HG03521 (cell line): ENCODE data around the gene ANKMY2.
"Not testable (repeated sequence)": the region's sequence is repeated elsewhere in the genome, so short reads cannot be mapped to it uniquely, and the experiment has no call there.

Experiments
- ATAC-seq: cut with Tn5 transposase; IDR thresholded peaks from one replicate; pipeline ENCODE4 v1.9.1; 2021; ENCODE audit warnings: mild to moderate bottlenecking, moderate library complexity; ENCODE audit not compliant: unreplicated experiment

The ANKMY2 gene

DNA sequence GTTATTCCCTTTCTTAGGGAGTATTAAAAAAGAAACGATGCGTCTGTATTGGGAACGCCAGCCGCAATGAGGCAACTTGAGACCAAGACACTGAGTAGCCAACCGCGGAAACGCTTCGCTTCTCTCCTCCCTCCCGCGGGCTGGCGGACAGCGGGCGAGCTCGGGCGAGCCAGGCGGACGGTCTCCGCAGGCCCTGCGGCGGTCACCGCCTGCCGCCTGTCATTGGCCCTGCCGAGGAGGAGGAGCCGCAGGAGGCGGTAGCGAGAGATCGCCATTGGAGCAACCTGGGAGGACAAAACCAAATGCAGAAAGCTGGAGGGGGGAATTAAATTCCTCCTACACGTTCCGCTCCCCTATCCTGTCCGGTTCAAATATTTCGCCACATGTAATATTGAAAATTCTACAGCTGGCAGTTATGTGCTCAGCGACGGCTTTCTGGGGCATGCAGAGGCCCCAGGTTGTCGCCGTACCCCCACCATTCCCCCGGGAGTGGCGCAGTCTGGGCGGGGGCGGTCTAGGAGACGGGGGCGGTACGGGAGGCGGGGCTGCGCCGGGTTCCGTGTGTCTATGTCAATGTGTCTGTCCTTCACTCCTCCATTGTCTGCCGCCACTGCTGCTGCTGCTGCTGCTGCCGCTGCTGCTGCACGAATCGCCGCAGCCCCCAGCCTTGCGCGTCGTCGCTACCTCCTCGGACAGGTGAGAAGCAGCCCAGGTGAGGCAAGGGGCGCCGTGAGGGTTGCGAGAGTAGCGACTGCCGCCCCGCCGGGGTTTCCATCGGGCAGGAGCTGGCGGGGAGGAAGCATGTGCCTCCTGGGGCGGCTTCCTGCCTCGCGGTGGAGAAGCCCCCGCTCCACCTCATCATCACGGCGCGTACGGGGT, at the start of gene ANKMY2, which contains the start of gene BZW2:
TSS of gene ANKMY2 (minus strand) at position 162 of the 879 bp plus-strand sequence. CDS start 181 bp downstream, outside the sequence.
TSS of gene BZW2 (plus strand) at position 589 of the 879 bp plus-strand sequence. CDS start 19,263 bp downstream, outside the sequence.
- peak; percentile 97 for ATAC-seq

DNA sequence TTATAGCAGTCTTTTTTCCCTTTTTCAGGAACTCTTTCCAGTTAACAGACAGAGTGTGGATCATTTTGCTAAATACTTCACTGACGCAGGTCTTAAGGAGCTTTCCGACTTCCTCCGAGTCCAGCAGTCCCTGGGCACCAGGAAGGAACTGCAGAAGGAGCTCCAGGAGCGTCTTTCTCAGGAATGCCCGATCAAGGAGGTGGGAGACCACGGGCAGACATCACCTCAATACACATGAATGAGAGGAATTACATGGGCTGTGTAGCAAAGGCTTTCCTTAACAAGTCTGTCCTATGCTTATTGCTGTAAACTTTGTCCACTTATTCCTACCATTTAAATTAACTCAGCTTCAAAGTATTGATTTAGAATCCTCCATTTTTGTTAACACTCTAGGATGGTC, 49.3 kb upstream of the ANKMY2 start:
- ATAC-seq, result no peak

DNA sequence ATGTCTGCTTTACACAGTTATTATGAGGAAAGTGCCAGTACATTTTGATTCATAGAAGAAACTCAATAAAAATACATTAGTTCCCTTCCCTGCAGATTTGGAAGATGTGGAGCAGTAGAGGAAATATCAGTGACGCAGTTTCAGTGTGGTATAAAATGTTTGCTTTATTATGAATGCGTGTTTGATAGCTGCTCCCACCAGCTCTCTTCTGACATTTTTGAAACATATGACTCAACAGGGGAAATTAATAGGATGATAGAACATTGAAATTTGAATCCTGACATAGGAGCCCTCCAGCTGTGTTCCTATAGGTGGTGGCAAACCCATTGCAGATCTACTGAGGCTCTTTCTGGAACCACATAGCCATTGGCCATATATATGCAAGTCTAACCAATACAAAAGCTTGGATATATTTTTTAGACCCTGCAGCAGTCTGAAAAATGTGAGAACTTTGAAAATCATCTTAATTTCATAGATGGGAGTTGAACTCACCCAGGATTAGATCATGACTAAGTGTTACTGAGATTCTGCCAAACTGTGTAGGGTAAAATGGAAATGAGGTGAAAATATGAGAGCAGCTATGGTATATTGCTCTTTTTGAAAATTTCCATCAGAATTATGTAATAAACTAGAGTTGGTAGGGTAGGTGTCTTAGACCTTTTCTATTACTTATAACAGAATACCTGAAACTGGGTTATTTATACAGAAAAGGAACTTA, 48.2 kb upstream of the ANKMY2 start:
- ATAC-seq, result no peak

DNA sequence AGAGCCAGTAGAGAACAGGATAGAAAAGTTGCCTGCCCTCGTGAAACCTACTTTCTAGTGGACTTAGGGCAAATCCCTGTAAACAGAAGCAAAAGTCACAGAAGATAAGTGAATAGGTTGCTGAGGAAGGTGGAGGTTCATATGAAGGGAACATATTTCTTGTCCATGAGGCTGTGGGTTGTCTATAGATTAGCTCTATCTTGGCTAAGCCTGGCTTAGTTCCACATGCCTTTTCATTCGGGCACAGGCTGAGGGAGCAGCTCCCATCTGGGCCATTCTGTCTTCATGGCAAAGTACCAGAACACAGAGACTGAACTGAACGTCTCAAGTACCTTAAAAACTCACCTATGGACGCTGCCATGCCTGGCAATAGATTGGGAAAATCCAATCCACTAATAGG, 45.7 kb upstream of the ANKMY2 start:
- no peak for ATAC-seq

DNA sequence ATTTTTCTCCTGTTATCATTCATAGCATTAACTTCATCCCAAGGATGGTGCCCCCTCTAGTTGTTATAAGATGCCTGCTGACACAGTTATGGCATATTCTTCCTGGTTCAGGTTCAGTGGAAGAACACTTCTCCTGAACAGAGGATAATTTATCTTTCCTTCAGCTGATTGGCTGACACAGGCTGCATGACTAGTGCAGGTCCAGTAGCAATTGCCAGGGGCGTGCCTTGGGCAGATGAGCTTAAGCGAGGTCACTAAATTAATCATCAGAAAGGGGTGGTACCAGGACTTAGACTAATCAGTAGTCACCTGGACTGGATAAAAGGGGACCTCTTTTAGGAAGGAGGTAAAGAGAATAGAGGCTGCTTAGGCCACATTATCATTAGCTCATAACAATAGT, 42.7 kb upstream of the ANKMY2 start:
- ATAC-seq, result no peak

DNA sequence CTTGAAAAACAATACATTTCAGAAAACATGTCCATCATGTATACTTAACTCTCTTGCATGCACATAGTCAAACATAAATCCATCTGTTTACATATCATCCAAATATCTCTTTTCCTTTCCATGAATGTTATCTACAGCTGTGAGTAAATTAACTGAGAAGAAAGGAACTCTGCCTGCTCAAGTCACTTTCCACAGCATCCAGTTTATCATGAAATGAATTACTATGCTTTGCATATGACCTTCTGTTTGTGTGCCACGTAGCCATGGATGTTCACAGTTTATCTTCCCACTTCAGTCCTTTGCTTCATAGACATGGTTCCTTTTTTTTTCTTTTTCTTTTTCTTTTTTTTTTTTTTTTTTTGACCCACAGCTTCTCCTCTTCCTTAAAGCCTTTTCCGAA, 40.0 kb upstream of the ANKMY2 start:
- ATAC-seq, result no peak

DNA sequence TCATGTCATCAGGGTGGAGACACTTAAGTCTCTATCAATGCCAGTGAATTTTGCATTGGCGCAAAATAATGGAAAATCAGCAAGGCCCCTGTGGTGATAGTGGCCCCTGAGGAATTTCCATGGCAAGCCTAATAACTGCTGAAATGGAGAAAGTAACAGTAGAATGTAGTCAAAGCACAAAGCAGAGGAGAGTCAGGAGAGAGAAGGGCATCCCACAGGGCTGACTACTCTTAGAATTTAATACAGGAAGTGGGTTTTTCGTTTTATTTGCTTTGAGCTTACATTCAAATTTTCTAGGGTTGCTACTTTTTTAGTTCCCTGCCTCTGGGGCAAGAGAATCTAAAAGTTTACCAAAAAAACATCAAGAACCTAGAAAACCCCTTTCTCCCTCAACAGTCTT, 39.4 kb upstream of the ANKMY2 start:
- ATAC-seq, result no peak

DNA sequence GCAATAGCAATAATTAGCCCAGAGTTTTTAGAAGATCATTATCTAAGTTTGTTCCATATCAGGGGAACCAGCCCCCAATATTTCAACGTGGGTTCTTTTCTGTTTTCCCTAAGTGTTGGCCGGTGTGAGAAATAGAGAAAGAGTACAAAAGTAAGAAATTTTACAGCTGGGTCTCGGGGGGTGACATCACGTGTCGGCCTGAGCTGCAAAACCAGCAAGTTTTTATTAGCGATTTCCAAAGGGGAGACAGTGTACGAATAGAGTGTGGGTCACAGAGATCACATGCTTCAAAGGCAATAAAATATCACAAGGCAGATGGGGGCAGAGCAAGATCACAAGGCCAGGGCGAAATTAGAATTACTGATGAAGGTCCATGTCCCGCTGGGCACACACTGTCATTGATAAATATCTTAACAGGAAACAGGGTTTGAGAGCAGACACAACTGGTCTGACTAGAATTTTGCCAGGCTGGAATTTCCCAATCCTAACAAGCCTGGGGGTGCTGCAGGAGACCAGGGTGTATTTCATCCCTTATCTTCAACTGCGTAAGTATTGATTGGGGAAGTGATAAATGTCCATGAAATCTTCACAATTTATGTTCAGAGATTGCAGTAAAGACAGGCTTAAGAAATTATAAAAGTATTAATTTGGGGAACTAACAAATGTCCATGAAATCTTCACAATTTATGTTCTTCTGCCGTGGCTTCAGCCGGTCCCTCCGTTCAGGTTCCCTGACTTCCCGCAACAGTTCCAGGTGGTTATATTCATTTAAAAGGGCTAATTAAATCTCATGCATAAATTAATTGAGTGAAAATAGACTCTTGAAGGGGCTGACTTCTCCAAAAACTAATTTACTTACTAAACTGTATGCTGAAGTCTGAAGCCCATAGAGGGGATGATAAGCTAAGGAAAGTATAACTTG, 33.4 kb upstream of the ANKMY2 start:
- ATAC-seq, result not testable (repeated sequence)

DNA sequence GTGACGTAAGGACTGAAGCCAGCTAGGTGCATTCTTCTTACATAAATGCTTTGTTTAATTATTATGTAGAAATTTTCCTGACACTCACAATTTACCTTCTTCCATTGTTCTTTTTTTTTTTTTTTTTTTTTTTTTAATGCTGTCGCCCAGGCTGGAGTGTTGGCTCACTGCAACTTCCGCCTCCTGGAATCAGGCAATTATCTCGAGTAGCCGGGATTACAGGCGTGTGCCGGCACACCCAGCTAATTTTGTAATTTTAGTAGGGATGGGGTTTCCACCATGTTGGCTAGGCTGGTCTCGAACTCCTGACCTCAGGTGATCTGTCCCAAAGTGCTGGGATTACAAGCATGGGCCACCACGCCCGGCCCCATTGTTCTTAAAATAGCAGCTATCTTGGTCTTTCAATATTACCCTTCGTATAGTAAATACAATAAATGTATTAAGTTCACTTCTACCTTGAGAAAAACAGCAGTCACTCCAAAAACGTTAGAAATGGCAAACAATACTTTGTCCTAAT, 32.5 kb upstream of the ANKMY2 start:
- ATAC-seq, result no peak

DNA sequence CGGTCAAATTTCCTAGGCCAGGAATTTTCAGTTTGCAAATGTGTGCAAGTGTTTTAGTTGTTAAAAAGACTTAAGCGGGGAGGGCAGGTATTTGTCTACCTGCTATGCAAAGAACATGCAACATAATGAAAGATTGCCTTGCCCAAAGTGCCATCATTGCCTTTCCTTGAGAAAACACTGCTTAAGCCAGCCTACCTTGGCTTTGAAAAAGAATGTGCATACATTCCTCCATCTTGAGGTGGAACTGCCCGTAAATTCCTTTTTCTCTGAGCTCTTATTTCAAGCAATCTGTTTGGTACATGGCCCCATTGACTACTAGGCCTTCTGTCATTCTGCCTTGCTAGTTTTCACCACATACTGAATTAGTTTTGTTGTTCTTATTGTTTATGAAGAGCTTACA, 29.7 kb upstream of the ANKMY2 start:
- ATAC-seq, result no peak

DNA sequence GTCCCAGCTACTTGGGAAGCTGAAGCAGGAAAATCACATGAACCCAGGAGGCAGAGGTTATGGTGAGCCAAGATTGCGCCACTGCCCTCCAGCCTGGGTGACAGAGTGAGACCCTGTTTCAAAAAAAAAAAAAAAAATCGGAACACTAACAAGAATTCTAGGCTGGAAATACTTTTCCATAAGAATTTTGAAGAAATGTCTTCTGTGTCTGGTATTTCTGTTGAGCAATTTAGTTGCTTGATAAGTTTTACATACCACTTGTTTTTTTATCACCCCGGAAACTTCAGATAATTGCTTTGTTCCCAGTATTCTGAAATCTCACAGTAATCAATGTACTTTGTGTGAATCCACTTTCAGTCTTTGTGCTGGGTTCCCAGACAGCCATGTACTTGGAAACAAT, 26.3 kb upstream of the ANKMY2 start:
- ATAC-seq, result no peak

DNA sequence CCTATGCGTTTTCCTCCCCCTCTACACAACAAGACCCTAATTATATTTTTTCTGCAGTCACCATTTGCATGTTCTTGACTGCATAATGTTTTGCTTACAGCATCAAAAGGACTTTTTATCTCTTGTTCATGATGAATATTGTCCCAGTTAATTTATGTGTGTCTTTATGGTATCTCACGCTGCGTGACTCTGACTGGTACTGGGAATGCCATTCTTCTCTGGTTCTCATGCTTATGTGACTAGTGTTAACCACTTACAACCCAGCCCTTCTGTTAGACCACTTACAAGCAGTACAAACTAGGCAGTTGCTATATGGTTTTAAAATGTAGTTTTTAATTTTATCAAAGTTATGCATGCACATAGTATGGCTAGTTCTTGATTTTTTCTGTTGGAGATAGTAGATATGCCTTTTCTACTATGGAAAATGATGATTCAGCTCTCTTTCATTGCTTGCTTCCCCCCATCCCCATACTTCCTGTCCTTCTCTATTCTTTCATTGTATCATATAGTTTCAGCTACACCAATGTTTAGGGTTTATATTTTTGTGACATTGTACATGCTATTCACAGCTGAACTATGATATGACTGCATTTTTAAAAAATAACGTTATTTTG, 25.3 kb upstream of the ANKMY2 start:
- ATAC-seq, result no peak

DNA sequence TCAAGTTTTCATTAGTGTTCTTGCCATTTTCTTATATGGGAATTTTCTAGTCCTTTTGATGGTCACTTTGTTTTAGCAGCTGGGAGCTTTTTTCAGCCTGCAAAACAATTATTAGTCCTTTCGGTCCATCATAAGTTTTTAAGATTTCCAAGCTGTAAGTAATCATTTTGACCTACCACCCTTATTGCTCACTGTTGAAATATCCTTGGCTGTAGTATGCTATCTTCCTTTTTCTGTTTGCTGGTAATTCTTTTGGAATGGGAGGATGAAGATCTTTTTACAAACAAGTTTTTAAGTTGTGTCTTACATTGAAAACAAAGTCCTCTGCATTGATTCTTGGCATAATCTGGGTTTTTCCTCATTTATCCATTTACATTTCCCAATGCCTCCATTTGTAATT, 24.5 kb upstream of the ANKMY2 start:
- no peak for ATAC-seq

DNA sequence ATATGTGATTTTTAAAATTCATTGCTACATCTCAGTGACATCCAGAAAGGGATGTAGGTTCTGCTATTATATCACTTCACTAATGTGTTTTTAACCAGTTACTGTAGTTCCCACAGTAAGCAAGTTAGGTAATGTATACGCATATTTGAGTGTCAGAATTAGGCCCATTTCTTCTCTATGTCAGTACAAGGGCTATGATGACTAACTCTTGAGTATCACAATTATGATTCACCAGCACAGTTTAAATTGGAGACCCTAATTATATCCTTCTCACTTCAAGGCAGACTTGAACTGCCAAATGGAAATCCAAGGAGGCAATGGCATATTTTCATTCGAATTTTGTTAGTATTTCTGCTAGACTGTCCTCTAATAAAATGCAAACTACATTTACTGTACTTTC, 24.0 kb upstream of the ANKMY2 start:
- ATAC-seq, result no peak

DNA sequence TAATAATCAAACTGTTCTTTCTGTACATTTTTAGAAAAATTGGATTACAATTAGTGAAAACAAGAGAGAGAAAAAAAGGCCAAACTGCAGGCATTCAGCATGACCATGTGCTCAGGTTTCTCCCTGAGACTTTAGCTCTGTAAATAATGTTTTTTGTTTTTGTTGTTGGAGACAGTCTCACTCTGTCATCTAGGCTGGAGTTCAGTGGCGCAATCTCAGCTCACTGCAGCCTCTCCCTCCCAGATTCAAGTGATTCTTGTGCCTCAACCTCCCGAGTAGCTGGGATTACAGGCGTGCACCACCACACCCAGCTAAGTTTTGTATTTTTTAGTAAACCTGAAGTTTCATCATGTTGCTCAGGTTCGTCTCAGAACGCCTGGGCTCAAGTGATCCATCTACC, 23.4 kb upstream of the ANKMY2 start:
- ATAC-seq, result no peak

DNA sequence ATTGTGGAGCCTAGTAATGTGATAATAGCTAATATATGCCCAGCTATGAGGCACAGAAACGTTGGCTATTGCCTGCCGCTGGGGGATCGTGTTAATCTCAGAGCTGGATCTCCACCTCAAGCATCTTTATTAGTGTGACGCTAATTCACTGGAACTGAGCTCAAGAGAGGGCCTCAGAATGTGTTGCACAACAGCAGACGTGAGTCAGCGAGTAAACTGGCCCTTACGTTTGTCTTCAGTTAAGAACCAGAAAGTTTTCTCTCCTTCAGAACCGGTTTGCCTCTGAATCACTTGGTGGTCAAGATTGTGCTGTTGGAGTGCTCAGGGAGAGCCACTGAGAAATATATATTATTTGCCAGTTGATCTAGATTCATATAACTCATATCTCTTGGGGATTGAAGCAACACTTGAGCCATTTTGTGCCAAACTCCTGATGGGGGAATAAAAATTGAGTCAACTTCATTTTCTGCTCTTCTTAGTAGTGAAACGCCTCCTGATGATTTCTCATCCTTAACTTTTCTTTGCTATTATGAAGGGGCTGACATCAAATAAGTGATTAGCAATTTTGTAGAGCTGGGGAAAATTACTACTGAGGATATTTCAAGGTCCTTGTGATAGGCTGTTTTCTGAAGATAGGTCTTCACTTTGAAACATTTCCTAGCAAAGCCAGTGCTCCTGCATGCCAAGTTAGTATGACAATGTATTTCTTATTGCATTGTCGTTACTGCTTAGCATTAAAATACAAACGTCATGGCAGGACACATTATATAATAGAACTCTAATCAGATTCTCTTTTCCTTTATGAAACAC, 22.7 kb upstream of the ANKMY2 start:
- no peak for ATAC-seq

DNA sequence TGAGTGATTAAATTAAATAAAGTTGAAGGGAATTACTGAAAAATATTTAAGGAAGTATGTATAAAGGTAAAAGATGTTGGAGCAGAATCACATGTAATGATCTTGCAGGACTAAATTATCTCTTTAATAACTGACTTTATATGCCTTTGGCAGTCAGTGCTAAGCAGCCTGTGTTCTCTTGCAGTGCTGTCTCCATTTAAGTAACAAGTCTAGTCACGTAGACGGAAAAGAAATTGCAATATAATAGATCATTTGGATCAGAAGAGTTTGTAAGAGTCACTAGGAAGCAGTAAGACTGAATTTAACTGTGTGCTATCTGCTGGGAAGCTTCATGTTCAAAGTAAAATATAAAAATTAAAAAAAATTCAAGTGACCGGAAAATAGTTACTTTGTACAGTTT, 21.8 kb upstream of the ANKMY2 start:
- ATAC-seq, result no peak

DNA sequence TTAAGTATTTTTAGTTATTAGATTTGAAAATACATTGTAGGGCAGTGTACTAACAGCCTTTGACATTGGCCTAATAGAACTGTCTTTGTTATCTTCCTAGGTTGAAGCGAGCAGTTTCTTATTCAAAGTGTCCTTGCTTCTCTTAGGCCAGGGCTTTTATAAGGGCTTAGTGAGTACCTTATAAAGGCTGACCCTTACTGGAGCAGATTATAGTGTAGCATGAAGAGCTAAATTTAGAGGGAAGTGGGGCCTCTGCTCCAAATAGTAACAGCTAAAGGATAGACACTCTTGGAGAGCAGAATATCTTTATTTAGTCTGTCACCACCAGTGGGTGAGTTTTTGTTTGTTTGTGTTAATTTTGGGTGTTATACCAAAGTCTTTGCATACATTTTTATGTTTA, 16.4 kb upstream of the ANKMY2 start:
- no peak for ATAC-seq

DNA sequence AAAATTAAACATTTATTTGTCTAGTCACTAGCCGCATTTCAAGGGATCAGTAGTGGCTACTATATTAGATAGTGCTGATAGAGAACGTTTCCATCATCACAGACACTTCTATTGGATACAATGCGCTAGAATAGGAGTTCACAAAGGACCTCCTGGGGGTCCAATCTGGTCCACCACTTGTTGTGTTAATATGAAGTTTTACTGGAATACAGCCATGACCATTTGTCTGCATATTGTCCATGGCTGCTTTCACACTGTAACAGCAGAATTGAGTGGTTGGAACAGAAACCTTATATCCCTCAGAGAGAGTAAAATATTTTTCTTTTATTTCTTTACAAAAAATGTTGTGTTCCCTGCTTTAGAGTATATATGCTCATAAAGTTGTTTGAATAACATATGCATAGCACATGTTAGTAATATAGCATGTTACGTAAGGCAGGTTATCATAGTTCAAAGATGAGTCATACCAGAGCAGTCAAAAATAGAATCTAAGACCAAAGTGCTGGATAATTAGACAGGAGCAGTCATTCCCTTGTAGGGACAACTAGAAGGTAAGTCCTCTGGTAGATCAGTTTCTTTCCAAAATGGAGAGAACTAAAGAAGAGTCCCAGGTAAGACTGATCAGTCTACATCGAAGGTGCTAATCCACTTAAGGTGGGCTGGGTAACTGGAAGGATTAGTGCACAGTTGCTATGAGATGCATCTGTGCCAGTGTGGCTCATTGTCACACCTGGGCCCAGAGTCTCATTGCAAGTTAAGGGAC, 15.3 kb upstream of the ANKMY2 start:
- no peak for ATAC-seq
